NCI-H510A treated with DMSO at 0.1 percent for 48 hours (cell line): ENCODE data around the gene MDGA2.
"Not testable (repeated sequence)": the region's sequence is repeated elsewhere in the genome, so short reads cannot be mapped to it uniquely, and the experiment has no call there.

Experiments used
- DNase-seq: peaks from one replicate; lab custom pipeline; 2025; lab: John Stamatoyannopoulos, UW

Gene MDGA2

DNA sequence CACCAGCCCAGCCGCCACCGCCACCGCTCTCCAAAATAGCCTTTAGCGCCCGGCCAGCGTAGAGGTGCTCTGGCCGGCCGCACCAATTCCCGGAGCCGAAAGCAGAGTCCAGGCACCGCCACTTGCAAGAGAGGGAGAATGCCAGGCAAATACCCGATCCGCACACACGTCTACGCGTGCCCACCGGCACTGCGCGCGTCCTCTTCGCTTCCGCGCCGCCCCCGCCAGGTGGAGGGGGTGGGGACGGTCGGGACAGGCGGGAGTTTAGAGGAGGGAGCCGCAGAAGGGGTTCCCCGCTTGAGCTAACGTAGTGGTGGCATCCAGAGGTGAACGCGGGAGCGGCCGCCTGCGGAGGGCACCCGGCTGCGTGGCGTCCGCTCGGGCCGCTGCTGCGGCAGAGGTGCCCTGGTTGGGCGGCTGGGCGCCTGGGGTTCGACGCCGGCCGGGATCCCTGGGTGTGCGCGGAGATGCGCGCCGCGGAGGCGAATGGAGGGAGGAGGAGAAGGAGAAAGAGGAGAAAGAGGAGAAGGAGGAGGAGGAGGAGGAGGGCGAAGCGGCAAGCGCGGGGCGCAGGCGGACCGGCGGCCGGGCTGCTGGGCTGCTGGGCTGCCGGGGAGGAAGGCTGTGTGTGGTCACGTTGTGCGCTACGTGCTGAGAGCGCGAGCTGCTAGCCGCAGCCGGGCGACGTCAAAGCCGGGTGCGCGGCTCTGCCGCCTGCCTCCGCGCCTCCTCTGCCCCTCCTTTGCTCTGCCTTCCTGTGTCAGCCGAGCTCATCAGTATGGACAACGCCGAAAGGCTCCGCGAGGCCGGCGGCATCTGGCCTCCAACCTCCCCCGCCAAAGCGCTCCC lies at the start of gene MDGA2:
Gene MDGA2, minus strand, starts transcription at position 140 of the 849 bp plus-strand sequence.
- peak; percentile 41 for DNase-seq

DNA sequence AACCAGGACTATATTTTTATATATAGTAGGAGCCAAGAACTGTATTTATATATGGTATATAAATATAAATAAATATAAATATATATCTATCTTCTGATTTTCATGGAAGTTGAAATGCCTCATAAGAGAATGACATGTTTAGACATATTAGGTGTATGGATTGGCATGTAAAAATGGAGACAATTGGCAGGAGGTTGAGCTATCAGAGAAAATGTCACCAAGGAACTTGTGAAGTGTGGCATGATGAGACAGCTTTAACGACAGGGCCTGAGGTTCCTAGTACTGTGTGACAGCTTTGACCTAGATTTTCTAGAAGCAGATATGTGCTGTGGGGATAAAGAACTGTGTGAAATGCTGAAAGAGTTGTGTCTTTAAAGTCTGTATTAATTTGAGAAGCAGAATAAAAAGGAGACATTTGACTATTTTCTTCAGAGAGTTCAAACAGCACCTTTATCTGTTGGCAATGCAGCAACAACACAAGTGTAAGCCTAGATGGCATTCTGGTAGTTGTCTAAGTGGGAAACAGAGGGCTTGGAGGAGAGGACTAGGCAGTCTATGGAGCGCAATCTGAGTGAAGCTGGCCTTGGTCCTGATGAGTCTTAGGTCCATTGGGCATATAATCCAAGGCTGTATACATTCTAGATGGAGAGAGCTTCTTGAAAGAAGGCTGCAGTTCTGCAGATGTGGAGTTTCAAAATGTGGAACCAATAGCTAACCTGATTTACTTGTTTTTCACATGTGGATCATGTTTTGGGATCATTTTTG lies 47.7 kb upstream of the MDGA2 start:
- DNase-seq: no peak

DNA sequence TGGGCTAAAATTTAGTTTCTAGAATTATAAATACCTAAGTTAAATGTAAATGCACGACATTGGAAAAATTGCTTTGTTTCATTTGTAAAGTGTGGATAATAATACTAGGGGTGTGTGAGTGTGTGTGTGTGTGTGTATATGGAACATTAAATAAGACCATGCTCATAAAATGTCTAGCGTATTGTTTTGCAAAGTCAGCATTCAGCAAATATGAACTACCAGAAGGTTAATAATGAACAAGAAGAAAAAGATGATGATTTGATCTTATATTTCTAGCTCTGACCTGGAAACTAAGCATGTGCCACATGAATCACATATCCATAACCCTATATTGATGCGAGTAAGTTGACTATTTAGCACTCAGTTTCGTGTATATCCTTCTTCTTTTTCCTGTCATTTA lies 44.9 kb upstream of the MDGA2 start:
- no peak for DNase-seq

DNA sequence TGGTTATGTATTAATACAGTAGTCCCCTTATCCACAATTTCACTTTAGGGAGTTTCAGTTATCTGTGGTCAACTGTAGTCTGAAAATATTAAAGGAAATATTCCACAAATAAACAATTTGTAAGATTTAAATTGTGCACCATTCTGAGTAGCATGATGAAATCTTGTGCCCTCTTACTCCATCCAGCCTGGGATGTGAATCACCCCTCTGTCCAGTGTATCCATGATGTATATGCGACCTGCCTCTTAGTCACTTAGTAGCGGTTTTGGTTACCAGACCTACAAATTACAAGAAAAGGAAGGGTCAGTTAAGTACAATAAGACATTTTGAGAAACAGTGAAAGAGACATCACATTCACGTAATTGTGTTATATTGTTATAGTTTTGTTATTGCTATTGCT lies 39.9 kb upstream of the MDGA2 start:
- DNase-seq: no peak

DNA sequence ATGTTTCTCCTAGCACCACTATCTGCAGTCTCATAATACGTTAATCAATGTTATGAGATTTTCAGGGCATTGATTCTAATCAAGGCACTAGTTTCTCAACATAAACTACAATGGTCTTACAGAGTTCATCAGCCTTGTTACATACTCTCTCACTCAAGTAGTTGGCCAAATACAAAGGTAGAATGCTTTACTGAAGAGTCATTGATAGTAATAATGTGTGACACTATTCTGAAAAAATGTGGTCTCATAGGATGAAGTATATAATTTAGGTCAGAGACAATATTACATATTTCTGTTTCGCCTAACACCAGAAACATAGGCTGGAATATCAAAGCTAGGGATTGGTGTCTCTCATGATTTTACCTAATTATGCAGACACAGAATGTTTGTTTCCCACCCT lies 35.2 kb upstream of the MDGA2 start:
- no peak for DNase-seq

DNA sequence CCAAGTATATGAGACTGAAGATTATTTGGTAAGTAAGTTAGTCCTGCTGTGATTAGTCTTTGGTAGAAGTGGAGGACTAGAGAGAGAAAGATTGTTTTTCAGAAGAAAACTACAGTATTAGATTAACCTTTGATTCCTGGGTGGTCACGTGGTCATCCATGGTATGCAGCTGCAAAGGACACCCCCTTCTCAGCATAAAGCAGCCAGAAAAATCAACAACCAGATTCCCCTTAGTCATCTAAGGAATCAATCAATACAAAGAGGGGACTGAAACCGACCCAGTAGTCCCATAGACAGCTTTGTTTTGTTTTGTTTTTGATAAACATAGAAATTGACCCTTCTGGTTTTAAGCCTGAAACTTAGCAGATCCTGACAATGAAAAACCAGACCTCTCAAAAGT lies 30.3 kb upstream of the MDGA2 start:
- DNase-seq: no peak

DNA sequence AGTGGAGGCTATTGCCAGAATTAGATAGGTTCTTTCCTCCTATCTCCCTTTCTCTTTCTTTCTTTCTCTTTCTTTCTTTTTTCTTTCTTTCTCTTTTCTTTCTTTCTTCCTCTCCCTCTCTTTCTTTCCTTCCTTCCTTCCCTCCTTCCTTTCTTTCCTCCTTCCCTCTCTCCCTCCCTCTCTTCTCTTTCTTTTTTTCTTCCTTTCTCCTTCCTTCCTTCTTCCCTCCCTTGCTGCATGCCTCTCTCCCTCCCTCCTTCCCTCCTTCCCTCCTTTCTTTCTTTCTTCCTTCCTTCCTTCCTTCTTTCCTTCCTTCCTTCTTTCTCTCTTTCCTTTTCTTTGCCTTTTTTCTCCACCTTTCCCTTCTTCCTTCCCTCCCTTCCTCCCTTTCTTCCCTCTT lies 16.4 kb upstream of the MDGA2 start:
- no peak for DNase-seq

DNA sequence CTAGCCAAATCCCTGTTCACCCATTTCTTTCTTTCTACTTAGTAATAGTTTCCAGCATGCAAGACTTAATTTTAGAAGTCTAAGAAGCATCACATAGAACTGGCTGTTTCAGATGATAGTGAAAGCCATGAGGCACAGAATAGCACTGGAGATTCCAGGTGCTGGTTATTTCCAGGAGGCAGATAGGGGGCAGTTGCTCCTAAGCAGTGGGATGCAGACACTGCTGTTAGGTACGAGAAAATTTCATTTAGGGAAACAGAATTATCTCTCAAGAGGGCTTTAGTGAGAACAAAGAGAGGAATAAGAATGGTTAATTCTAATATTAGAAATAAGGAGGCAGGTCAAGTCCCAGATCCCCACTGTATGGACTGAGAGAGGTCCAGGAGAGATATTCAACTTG lies 3.6 kb upstream of the MDGA2 start:
- DNase-seq: no peak

DNA sequence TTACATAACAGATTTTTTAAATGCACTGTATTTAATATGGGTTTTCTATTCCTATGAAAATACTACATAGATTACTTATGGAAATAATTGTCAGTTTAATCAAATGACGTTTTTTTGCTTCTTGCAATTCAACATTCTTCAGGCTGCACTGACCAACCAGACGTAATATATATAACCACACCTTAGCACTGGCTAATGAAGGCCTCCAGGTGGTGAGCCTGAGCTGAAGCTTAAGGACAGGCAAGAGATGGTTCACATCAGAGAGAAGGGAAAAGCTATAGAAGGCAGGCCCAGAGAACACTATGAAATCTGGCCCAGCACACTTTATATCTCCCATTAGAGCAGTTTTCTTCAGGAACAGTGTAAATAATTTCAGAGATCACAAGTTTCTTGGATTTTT lies 2.8 kb upstream of the MDGA2 start:
- no peak for DNase-seq

DNA sequence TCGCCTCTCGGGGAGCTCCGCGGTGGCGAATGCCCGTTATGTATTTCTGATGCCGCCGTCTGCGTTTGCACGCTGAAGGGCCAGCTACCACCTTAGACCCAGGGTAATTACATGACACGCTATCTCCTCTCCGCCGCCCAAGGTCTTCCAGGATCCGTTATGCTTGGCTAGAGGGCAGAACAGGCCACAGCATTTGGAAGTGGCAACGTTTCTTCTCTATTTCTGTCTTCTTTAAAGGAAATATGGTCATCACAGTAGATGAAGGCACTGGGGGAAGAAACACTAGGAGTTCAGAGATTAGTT lies 861 bp upstream of the MDGA2 start:
- no peak for DNase-seq

DNA sequence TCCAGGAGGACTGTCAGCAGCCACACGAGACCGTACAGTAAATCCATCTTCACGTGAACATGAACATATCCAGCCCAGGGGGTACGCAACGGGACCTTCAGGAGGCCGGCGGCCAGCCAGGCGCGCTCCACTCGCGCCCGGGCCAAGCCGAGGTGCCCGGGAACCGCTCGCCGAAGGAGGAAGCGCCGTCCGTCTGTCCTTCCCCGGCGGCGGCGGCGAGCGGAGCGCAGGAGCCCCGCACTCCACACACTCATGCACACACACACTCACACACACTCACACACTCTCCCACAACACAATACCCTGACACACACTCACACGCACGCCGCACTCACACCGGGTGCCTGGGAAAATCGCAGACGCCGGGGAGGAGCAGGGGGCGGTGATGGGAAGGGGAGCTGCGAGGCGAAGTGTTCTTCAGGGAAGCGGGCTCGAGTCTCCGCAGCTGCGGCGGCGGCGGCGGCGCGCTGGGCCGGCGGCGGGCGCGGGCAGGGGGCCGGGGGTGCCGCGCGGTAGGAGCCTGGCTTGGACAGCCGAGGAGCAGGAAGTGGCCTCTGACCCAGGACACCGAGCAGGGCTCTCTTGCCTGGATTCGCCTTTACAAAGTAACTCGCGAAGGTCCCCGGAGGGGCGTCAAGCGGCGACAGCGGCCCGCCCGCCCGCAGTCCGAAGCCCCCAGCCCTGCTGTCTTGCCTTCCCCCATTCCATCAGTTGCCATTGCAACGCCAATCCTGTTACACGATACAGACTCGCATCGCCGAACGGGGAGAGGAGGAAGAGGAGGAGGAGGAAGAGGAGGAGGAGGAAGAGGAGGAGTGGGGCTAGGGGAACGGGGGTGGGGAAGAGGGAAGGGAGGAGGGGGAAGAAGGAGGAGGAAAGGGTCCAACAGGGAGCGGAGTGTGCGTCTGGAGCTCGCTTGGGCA lies 601 bp downstream of the MDGA2 start:
- DNase-seq: no peak

DNA sequence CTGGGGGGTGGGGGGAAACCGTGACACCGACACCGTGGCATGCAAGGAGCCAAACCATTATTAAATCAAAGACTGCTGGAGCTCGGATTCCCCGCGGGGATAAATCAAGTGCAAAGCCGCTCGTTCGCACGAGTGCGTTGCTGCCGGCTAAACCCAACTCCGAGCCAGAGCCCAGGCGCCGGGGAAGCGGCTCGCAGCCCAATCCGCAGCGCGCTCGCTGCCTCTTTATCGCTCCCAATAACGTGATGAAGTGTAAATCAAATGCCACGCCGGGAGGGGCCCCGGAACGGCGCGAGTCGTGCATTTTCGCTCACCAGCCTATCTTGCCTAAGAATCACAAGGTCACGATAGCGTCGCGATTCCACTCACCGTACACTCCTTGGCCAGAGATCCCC lies 1.3 kb downstream of the MDGA2 start:
- DNase-seq: no peak

DNA sequence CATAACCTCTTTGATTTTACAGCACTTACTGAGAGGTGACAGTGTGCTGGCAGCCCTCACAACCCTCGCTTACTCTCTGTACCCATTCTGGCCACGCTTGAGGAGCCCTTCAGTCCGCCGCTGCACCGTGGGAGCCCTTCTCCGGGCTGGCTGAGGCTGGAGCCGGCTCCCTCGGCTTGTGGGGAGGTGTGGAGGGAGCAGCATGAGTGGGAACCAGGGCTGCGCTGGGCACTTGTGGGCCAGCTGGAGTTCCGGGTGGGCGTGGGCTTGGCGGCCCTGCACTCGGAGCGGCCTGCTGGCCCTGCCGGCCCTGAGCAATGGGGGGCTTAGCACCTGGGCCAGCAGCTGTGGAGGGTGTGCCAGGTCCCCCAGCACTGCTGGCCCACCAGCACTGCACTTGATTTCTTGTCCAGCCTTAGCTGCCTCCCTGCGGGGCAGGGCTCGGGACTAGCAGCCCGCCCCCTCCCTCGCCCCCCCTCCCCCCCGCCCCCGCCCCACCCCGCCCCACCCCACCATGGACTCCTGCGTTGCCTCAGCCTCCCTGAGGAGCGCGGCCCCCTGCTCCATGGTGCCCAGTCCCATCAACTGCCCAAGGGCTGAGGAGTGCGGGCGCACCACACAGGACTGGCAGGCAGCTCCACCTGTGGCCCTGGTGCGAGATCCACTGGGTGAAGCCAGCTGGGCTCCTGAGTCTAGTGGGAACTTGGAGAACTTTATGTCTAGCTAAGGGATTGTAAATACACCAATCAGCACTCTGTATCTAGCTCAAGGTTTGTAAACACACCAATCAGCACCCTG lies 9.9 kb downstream of the MDGA2 start:
- no peak for DNase-seq

DNA sequence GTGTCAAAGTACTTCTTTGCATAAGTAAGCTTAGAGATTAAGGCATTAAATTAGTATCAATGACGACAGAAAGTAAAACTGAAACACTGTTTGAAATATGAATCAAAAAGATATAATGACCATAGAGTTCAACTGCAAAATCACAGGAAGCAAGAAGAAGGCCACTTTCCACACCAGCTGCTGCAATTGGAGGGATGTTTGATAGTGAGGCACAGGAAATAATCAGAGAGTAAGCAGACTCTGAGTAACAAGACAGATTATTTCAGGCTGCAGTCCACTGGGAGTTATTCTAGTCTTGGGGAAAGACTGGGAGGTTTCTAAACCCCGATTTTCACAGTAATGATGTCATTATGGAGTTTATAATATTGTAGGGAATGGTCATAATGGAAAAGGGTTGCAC lies 12.9 kb downstream of the MDGA2 start:
- no peak for DNase-seq

DNA sequence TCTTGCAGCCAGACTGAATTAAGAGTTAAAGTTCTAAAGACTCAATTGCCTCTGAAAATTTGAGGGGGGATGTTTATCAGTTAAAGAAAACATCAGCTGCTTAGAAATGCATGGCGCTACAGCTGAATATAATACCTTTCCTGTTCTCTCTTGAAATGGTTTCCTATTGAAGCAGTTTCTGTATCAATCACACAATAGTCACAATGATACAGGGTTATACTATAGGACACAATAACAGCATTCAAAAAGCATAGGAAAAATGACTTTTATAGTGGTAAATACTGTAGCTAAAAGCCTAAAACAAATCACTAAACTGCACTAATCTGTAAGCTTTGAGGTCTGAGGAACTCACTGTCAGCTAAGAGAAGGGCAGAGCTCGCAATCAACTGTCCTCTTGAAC lies 15.2 kb downstream of the MDGA2 start:
- no peak for DNase-seq

DNA sequence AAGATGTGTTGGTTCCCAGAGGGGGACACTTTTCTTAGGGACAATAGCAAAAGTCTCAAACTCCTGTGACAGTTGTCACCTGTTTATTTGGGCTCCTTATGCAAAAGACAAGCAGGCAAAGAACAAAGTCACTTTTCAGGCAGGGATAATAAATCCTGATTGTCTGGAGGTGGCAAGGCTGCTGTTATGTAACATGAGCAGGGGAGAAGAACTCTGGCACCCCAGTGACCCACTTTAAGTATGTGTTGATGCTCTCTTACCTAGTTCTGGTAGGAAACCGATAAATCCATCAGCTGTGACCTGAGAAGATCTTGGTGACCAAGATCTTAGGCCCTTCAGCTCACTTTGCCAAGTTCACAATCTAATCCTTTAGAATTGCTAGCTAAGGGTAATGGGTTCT lies 17.4 kb downstream of the MDGA2 start:
- no peak for DNase-seq

DNA sequence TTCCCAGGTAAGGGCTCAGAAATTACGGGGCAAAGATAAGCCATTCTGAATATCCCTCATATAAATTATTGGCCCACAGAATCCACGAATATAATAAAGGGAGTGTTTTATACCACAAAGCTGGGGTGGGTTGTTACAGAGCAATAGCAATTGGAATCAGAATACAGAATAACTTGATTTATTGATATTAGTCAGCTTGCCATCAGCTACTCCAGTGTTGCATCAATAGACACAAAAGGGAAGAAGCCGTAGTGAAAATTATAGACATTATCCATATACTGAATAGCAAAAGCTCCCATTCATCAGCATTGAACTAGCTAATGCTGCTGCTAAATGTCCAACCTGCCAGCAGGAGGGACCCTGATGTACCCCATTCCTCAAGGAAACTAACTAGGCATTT lies 18.3 kb downstream of the MDGA2 start:
- DNase-seq: no peak

DNA sequence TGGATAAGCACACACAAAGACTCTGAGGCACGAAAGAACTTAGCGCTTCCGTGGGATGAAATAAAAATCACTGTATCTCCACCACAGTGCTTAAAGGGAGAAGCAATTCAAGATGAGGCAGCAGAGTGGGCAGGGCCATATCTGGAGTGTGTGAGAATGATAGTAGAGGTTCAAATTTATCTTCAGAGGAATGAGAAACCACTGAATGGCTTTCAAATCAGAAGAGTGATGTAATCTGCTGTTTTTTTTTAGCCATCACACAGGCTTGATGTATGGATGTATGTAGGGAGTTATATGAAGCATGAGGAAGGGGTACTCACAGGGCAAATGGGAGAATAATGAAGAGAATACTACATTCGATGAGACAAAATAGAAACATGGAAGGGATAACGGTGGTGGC lies 24.1 kb downstream of the MDGA2 start:
- no peak for DNase-seq

DNA sequence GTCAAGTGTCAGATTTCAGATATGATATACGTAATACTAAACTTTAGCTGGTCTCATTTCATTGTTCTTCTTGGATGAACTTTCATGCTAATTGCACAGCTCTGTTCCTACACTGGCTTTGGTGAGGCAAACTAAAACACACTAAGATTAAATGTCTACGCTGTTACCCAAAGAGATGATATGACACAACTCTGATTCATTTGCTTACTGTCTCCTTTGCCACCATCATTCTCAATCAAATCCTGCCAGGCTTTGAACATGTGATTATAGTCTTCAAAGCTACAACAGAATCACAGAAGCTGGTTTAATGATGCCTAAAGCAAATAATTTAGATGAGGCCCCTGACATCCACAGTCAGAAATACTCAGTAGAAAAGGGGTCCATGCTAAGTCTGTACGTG lies 37.7 kb downstream of the MDGA2 start:
- DNase-seq: no peak

DNA sequence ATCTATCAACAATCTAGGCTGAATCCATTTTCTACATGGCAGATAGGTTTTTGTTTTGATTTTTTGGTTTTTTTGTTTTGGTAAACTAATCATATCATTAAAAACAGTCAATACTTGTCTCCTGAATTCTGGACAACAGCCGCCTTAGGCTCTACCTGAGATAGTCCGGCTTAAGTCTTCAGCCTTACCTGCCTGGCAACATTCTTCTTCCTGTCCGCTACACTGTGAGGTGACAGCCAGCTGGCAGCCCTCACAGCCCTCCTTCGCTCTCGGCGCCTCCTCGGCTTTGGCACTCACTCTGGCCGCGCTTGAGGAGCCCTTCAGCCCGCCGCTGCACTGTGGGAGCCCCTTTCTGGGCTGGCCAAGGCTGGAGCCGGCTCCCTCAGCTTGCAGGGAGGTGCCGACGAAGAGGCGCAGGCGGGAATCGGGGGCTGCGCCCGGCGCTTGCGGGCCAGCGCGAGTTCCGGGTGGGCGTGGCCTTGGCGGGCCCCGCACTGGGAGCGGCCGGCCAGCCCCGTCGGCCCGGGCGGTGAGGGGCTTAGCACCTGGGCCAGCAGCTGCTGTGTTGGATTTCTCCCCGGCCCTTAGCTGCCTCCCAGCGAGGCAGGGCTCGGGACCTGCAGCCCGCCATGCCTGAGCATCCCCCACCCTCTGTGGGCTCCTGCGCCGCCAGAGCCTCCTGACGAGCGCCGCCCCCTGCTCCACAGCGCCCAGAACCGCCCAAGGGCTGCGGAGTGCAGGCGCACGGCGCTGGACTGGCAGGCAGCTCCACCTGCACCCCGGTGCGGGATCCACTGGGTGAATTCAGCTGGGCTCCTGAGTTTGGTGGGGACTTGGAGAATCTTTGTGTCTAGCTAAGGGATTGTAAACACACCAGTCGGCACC lies 49.0 kb downstream of the MDGA2 start:
- peak; percentile 48 for DNase-seq

DNA sequence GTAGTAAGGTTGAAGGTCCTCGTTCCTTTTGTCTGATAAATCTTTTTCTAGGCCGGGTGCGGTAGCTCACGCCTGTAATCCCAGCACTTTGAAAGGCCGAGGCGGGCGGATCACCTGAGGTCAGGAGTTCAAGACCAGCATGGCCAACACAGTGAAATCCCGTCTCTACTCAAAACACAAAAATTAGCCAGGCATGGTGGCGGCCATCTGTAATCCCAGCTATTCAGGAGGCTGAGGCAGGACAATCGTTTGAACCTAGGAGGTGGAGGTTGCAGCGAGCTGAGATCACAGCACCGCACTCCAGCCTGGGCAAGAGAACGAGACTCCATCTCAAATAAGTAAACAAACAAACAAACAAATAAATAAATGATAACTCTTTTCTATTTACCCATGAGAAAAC lies 51.3 kb downstream of the MDGA2 start:
- DNase-seq: not testable (repeated sequence)
